Measurements from ENCODE around the gene ZNF780B. TPM values are rescaled to one million over a fixed set of nuclear protein-coding genes. Genes with fewer than 3 reads are reported as not detected.

The ZNF780B gene
- total RNA-seq (57.4 and 57.6 TPM in 2 replicates), polyA plus RNA-seq (5.2 and 8.5 TPM in 2 replicates), polyA minus RNA-seq (15.9 and 23.9 TPM in 2 replicates)
- total RNA-seq (2013), result 41.0 TPM

DNA sequence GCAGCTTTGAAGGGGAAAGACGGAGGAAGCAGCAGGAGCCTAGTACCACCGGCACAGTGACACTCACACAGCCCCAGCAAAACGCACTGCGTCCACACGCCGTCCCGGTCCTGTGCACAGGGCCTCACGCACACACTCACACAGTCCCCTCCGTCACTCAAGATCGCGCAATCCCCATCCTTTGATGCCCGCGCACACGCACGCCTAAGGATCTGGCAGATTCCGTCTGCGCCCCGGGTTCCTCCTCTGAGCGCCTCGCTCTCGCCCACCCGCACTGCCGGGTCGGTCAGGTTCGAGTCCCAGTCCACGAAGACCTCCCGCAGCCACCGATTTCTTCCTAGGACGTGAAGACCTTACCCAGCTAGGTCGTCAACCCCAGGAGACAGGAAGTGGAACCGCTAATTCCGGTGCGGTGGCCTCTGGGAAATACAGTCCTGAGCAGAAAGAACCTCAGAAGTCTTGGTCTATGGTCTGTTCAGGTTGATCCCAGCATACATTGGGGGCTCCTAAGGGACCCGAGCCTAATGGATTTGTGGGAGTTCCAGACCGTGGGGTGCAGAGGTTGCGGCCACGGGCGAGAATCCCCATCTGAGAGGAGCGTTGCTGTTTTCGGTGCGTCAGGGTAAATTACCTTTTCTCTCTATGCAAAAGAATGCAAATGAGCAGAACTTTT is at the start of gene ZNF780B:
Gene ZNF780B (minus strand): TSS at position 400 of the 673 bp plus-strand sequence. CDS start 5,899 bp downstream, outside the sequence.
- TF ChIP-seq EZH2 (IDR thresholded peaks at IDR 0.05; ENCODE audit: borderline replicate concordance, insufficient read depth, low read depth, low read length, poor library complexity, severe bottlenecking), result no peak
- no peak for TF ChIP-seq CTCF (IDR thresholded peaks at IDR 0.05)
- Histone ChIP-seq H3K4me3 (ENCODE audit: control extremely low read depth in 1 of 5, extremely low read depth in 1 of 5, insufficient read depth in 1 of 5, low read depth in 2 of 5, low read length in 4 of 5) (peak within 1 kb of the TSS; percentile 65 to 86 (median 77)), H3K27me3 (replicated peaks in 1 of 4; ENCODE audit: control extremely low read depth in 1 of 4, control insufficient read depth in 3 of 4, insufficient read depth in 4 of 4, low read length in 3 of 4) (no peaks in the 10 kb centered on the region), H3K4me2 (replicated peaks; ENCODE audit: low read depth, low read length, poor library complexity, severe bottlenecking) (peak within 1 kb of the TSS; percentile 82), H3K9ac (ENCODE audit: low read length) (peak within 1 kb of the TSS; percentile 86), H3K27ac (ENCODE audit: low read length in 2 of 2) (peak within 1 kb of the TSS; percentile 76 to 78), H3K36me3 (replicated peaks in 1 of 2; ENCODE audit: control extremely low read depth in 1 of 2, control insufficient read depth in 1 of 2, extremely low read depth in 1 of 2, insufficient read depth in 2 of 2, low read length in 1 of 2) (peaks cover 0 to 3% of the 10 kb centered on the region in 2 experiments), H3K9me3 (ENCODE audit: control extremely low read depth in 1 of 3, control insufficient read depth in 2 of 3, insufficient read depth in 1 of 3, low read length in 2 of 3) (peaks cover 3 to 16% (median 11%) of the 10 kb centered on the region in 3 donors), H3K4me1 (ENCODE audit: control insufficient read depth in 2 of 2, insufficient read depth in 2 of 2, low read length in 2 of 2) (peaks cover 13 to 17% of the 10 kb centered on the region in 2 donors), H3K79me2 (ENCODE audit: control insufficient read depth, insufficient read depth, low read length) (peaks cover 49% of the 10 kb centered on the region), H4K20me1 (ENCODE audit: control insufficient read depth, insufficient read depth, low read length, poor library complexity, severe bottlenecking) (peaks cover 30% of the 10 kb centered on the region), H2AFZ (ENCODE audit: insufficient read depth, low read depth, low read length, poor library complexity, severe bottlenecking) (peak within 1 kb of the TSS; percentile 88)
- Mint-ChIP-seq H3K4me3 (peak within 1 kb of the TSS; percentile 99), H3K27ac (peak within 1 kb of the TSS; percentile 94), H3K9me3 (ENCODE audit: insufficient read depth) (peaks cover 13% of the 10 kb centered on the region), H3K4me1 (peaks cover 50% of the 10 kb centered on the region), H3K27me3 (no peaks in the 10 kb centered on the region)
- peak; percentile 82 for DNase-seq
- intact Hi-C loops (cut with micrococcal nuclease), result loop anchor here (2.0 to 5.0 kb wide), 2 partner anchors 35 to 59 kb away; partner anchors contain the start of genes ZNF546 and ZNF780A
- ChIA-PET POLR2A (interaction anchor here (0.7 kb wide), 1 partner anchor 692 kb away, joined by 4 read pairs; no protein-coding TSS in a partner anchor), CTCF (interaction anchor here (0.7 to 2.3 kb wide), 5 partner anchors 35 to 532 kb away, joined by 3 to 6 read pairs (median 5); partner anchors contain the start of genes PSMC4 and ZNF780A)
- under 1% methylated on average over 35 of the region's 41 CpGs for WGBS (ENCODE audit: insufficient coverage)
- ATAC-seq (ENCODE audit: low read depth), result peak; percentile 93

- CTCF ChIA-PET, result no interaction called here
- no CpG with 5 or more reads among the region's 1 CpG for WGBS (ENCODE audit: insufficient coverage)
- DNase-seq, result no peak
Measured at GRCh38 chr19:40104754-40105153, 48.7 kb upstream of the ZNF780B start.

More at GRCh38 chr19:40104754-40105153, 48.7 kb upstream of the ZNF780B start:
- POLR2A ChIA-PET, result no interaction called here
- no peak overlapping the region for H3K27ac ChIP-seq (ENCODE audit: low read length in 2 of 2)
- no peaks in the 10 kb centered on the region for H3K36me3 ChIP-seq (replicated peaks in 1 of 2; ENCODE audit: control extremely low read depth in 1 of 2, control insufficient read depth in 1 of 2, extremely low read depth in 1 of 2, insufficient read depth in 2 of 2, low read length in 1 of 2)
- no peaks in the 10 kb centered on the region for H3K79me2 ChIP-seq (ENCODE audit: control insufficient read depth, insufficient read depth, low read length)
- Mint-ChIP-seq H3K27ac (no peak overlapping the region), H3K9me3 (ENCODE audit: insufficient read depth) (no peaks in the 10 kb centered on the region), H3K4me1 (no peaks in the 10 kb centered on the region), H3K27me3 (no peaks in the 10 kb centered on the region), H3K4me3 (no peak overlapping the region)
- no peak overlapping the region for H3K4me2 ChIP-seq (replicated peaks; ENCODE audit: low read depth, low read length, poor library complexity, severe bottlenecking)
- no peaks in the 10 kb centered on the region for H3K4me1 ChIP-seq (ENCODE audit: control insufficient read depth in 2 of 2, insufficient read depth in 2 of 2, low read length in 2 of 2)
- TF ChIP-seq EZH2 (IDR thresholded peaks at IDR 0.05; ENCODE audit: borderline replicate concordance, insufficient read depth, low read depth, low read length, poor library complexity, severe bottlenecking), result no peak
- TF ChIP-seq CTCF (IDR thresholded peaks at IDR 0.05), result no peak
- no peak overlapping the region for H3K4me3 ChIP-seq (ENCODE audit: control extremely low read depth in 1 of 5, extremely low read depth in 1 of 5, insufficient read depth in 1 of 5, low read depth in 2 of 5, low read length in 4 of 5)
- H3K9me3 ChIP-seq (ENCODE audit: control extremely low read depth in 1 of 3, control insufficient read depth in 2 of 3, insufficient read depth in 1 of 3, low read length in 2 of 3), result no peaks in the 10 kb centered on the region
- no peak overlapping the region for H2AFZ ChIP-seq (ENCODE audit: insufficient read depth, low read depth, low read length, poor library complexity, severe bottlenecking)
- no peaks in the 10 kb centered on the region for H4K20me1 ChIP-seq (ENCODE audit: control insufficient read depth, insufficient read depth, low read length, poor library complexity, severe bottlenecking)
- intact Hi-C loops (cut with micrococcal nuclease), result no loop called here
- no peak overlapping the region for H3K9ac ChIP-seq (ENCODE audit: low read length)
- no peak for ATAC-seq (ENCODE audit: low read depth)
- H3K27me3 ChIP-seq (replicated peaks in 1 of 4; ENCODE audit: control extremely low read depth in 1 of 4, control insufficient read depth in 3 of 4, insufficient read depth in 4 of 4, low read length in 3 of 4), result no peaks in the 10 kb centered on the region

All from B cell (primary cell).